HG02973 (cell line): ENCODE measurements around the gene INSM2.

Experiments
- ATAC-seq: cut with Tn5 transposase; IDR thresholded peaks from one replicate; pipeline ENCODE4 v1.9.1; 2021; ENCODE audit warnings: moderate library complexity; ENCODE audit not compliant: unreplicated experiment

Gene INSM2, protein sequence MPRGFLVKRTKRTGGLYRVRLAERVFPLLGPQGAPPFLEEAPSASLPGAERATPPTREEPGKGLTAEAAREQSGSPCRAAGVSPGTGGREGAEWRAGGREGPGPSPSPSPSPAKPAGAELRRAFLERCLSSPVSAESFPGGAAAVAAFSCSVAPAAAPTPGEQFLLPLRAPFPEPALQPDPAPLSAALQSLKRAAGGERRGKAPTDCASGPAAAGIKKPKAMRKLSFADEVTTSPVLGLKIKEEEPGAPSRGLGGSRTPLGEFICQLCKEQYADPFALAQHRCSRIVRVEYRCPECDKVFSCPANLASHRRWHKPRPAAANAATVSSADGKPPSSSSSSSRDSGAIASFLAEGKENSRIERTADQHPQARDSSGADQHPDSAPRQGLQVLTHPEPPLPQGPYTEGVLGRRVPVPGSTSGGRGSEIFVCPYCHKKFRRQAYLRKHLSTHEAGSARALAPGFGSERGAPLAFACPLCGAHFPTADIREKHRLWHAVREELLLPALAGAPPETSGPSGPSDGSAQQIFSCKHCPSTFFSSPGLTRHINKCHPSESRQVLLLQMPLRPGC

DNA sequence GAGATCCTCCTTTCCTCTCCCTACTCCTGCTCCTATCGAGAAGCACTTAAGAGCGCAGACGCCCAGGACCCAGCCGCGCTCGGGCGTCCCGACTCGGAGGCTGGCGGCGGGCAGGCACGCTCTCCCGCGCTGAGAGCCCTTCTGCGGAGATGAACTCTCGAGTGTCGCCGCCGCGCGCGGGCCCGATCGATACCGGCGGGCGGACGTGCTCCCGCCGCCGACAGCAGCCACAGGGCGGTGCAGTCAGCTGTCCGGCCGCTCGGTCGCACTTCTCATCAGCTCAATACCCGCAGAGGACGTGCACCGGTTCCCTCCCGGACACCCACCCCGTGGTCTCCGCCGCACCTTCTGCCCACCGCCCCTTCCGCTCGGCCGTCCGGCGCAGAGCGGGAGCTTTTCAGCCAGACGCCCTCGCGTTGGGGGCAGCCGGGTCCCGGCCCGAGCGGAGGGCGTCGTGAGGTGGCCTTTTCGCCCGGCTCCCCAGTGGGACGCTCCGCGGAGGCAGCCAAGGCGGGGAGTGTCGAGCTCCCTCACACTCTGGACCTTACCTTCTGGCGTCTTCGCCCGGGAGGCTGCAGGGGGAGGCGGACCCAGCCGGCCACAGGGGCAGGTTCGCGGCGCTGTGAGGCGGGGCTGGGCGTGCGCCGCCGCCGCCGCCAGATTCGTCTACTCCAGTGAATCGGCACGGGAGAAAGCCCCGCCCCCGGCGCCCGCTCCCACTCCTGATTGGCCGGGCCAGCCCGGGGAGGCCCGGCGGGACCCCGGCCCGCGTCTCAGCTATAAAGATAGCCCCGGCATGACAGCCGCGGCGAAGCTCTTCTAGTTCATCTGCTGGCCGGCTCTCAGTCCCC is at the start of gene INSM2:
TSS of gene INSM2 (plus strand) at position 808 of the 851 bp plus-strand sequence. CDS start 89 bp downstream, outside the sequence.
- ATAC-seq, result peak; percentile 63

DNA sequence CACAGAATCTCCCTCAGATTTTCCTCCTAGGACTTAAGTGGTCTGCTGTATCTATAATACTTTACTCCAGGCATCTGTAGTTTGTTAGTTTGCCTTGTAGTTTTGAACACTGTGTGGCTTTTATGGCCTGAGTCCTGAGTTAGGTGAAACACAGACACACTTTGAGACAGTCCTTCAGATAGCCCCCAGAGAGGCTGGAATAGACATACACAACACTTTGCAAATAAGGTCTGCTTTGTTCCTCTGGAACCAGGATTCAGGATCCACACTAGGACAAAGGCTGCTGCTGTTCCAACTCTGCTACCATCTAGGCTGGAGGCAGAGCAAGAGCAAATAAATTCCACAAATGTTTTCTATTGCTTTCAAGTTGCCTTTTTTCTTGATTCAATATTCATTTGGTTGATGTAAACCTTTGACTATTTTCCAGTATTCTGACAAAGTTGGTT is 41.4 kb upstream of the INSM2 start:
- ATAC-seq, result no peak

DNA sequence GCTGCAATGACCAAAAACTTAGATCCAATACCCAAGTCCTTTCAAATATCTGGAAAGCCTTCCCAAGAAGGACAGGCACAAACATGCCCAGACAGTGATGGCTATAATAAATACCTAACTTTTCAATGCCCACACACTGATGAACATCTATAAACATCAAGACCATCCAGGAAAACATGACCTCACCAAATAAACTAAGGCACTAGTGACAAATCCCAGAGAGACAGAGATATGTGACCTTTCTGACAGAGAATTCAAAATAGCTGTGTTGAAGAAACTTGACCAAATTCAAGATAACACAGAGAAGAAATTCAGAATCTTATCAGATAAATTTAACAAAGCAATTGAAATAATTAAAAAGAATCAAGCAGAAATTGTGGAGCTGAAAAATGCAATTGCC is 38.7 kb upstream of the INSM2 start:
- no peak for ATAC-seq

DNA sequence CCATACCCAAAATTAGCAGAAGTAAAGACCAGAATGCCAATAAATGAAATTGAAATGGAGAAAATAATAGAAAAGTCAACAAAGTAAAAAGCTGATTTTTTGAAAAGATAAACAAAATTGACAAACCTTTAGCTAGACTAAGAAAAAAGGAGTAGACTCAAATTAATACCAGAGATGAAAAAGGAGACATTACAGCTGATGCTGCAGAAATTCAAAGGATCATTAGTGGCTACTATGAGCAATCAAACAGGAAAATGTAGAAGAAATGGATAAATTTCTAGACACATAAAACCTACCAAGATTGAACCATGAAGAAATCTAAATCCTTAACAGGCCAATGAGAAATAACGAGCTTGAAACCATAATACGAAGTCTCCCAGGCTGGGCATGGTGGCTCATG is 34.8 kb upstream of the INSM2 start:
- no peak for ATAC-seq

- no peak for ATAC-seq
Observed at GRCh38 chr14:35503646-35504045, 30.3 kb upstream of the INSM2 start.

DNA sequence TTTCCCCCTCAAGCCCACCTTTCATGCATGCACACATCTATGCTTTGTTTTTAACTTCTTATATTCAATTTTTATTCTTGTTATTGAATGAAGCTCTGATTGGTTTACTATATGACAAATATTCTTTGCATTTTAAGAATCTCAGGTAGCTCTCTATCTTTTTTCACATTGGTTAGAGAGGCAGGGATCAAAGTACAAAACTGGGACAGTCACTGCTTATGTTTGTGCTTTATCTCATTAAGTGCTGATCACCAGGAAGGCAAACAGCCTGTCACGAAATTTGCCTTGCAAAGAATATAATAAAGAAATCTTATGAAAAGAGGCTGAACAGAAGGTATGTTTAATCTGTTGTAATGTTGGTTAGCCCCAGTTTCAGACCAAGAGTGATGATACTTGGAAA is 29.7 kb upstream of the INSM2 start:
- ATAC-seq, result no peak

GRCh38 chr14:35506461-35506860 is 27.5 kb upstream of the INSM2 start:
- no peak for ATAC-seq

- no peak for ATAC-seq
Observed at GRCh38 chr14:35506927-35507326, 27.0 kb upstream of the INSM2 start.

- no peak for ATAC-seq
Observed at GRCh38 chr14:35509846-35510245, 24.1 kb upstream of the INSM2 start.

DNA sequence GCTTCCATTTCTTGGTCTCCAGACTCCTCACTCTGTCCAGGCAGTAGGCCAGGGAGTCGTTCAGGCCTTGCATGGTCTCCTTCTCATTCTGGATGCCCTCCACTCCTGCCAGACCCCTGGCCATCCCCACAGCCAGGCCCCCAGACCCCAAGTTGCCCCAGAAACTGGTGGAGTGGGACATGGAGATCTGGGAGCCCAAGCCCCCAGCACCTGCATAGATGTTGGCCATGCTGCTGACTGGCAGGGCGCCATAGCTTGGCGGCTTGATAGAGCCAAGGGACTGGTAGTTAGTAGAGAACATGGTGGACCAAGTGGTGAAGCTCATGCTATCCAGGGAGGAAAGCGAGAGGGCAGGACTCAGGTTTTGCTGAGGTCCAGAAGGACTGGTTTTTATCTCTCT is 21.2 kb upstream of the INSM2 start:
- no peak for ATAC-seq

- ATAC-seq, result no peak
Observed at GRCh38 chr14:35515916-35516315, 18.0 kb upstream of the INSM2 start.

DNA sequence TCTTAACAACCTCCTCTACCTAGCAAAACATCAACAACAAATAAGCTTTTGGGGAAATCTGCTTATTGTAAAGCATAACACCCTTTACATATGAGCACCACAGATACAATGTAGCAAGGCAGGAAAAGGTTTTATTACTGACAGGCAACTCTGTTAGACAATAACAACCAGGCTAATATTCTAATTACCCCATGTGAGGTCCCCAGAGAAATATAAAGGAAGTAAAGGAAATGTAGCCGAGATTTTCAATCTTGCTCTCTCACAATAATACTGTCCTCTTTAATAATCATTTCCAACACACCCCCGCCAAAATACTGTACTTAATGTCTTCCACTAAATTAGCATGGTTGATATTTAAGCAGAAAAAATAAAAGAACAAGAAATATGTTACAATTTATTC is 14.0 kb upstream of the INSM2 start:
- ATAC-seq, result no peak

GRCh38 chr14:35525695-35526094 is 8.3 kb upstream of the INSM2 start:
- no peak for ATAC-seq

GRCh38 chr14:35526962-35527361 is 7.0 kb upstream of the INSM2 start:
- ATAC-seq, result no peak

DNA sequence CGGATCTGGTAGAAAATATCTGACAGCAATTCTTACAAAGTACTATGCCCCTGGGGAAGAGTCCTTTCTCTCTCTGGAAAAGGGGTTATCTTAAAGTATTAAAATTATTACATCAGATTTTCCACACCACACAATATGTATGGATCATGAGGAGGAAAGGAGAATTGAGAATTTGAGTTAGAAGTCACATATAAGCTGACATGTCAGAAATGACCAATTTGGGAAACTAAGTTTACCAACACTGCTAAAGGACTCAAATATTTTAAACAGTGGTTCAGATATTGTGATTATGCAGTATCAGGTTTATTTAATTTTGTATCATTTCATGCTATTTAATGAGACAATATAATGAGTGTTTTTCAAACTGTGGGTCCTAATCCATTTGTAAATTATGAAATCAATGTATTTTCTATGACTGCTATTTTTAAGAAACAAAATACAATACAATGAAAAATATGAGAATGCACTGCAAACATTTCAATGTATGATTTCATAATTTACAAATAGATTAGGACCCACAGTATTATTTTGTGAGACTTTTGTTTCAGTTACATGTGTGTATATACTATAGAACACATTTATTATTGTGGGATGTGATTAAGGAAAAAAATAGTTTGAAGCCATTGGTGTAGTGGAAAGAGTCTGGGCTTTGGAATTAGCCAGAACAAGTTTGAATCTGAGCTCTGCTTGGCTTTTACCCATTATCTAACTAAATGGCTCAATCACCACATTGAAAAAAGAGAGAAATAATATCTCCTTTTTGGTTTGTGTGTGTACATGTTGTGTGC is 1.8 kb upstream of the INSM2 start:
- ATAC-seq, result no peak

- ATAC-seq, result no peak
Observed at GRCh38 chr14:35532783-35533356, 1.1 kb upstream of the INSM2 start.

- ATAC-seq, result peak; percentile 4
Observed at GRCh38 chr14:35534208-35534872, 376 bp downstream of the INSM2 start.

DNA sequence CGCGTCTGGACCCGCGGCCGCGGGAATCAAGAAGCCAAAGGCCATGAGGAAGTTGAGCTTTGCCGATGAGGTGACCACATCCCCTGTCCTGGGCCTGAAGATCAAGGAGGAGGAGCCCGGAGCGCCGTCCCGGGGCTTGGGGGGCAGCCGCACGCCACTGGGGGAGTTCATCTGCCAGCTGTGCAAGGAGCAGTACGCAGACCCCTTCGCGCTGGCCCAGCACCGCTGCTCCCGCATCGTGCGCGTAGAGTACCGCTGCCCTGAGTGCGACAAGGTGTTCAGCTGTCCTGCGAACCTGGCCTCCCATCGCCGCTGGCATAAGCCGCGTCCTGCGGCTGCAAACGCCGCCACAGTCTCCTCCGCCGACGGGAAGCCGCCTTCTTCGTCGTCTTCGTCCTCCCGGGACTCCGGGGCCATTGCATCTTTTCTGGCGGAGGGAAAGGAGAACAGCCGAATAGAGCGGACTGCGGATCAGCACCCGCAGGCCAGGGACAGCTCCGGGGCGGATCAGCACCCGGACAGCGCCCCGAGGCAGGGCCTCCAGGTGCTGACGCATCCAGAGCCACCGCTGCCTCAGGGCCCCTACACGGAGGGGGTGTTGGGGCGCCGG is 1.0 kb downstream of the INSM2 start:
- ATAC-seq, result peak; percentile 70

DNA sequence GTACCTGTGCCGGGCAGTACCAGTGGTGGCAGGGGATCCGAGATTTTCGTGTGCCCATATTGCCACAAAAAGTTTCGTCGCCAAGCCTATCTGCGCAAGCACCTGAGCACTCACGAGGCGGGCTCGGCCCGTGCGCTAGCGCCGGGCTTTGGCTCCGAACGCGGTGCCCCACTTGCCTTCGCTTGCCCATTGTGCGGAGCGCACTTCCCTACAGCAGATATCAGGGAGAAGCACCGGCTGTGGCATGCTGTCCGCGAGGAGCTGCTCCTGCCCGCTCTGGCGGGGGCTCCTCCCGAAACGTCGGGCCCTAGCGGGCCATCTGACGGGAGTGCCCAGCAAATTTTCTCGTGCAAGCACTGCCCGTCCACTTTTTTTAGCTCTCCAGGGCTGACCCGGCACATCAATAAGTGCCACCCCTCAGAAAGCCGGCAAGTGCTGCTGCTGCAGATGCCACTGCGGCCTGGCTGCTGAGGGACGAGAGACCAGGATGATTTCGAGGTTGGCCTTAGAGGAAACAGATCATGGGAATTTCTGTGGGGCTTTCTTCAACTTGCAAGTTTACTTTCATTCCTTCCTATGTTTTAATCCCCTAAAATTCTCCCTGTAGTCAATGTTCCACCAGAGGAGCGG is 1.6 kb downstream of the INSM2 start:
- no peak for ATAC-seq
